GM19455 (cell line): ENCODE data around the gene C1orf105.
"Not testable (repeated sequence)": the region's sequence is repeated elsewhere in the genome, so short reads cannot be mapped to it uniquely, and the experiment has no call there.

ENCODE experiments used
- ATAC-seq: cut with Tn5 transposase; IDR thresholded peaks from one replicate; pipeline ENCODE4 v1.9.1; 2021; ENCODE audit not compliant: unreplicated experiment

The C1orf105 gene

GRCh38 chr1:172485626-172486025 lies 65.1 kb downstream of the C1orf105 start:
- ATAC-seq, result no peak

GRCh38 chr1:172486805-172487454 lies 66.4 kb downstream of the C1orf105 start:
- no peak for ATAC-seq

GRCh38 chr1:172487550-172487949 lies 67.1 kb downstream of the C1orf105 start:
- no peak for ATAC-seq

- ATAC-seq, result no peak
Measured at GRCh38 chr1:172488393-172488792, 67.9 kb downstream of the C1orf105 start.

GRCh38 chr1:172489847-172490246 lies 69.4 kb downstream of the C1orf105 start:
- ATAC-seq, result no peak

GRCh38 chr1:172492421-172492820 lies 71.9 kb downstream of the C1orf105 start:
- no peak for ATAC-seq

- no peak for ATAC-seq
Measured at GRCh38 chr1:172494166-172494565, 73.7 kb downstream of the C1orf105 start.

- not testable (repeated sequence) for ATAC-seq
Measured at GRCh38 chr1:172496127-172496526, 75.6 kb downstream of the C1orf105 start.

GRCh38 chr1:172496678-172497077 lies 76.2 kb downstream of the C1orf105 start:
- ATAC-seq, result no peak

- no peak for ATAC-seq
Measured at GRCh38 chr1:172497230-172497629, 76.7 kb downstream of the C1orf105 start.

- no peak for ATAC-seq
Measured at GRCh38 chr1:172498857-172499256, 78.4 kb downstream of the C1orf105 start.

GRCh38 chr1:172499636-172500141 lies 79.2 kb downstream of the C1orf105 start:
- ATAC-seq, result no peak

- no peak for ATAC-seq
Measured at GRCh38 chr1:172500207-172500606, 79.7 kb downstream of the C1orf105 start.

- ATAC-seq, result no peak
Measured at GRCh38 chr1:172507741-172508140, 87.3 kb downstream of the C1orf105 start.

- no peak for ATAC-seq
Measured at GRCh38 chr1:172510479-172510878, 90.0 kb downstream of the C1orf105 start.

GRCh38 chr1:172512591-172512990 lies 92.1 kb downstream of the C1orf105 start:
- ATAC-seq, result no peak

GRCh38 chr1:172513479-172513878 lies 93.0 kb downstream of the C1orf105 start:
- ATAC-seq, result no peak

- no peak for ATAC-seq
Measured at GRCh38 chr1:172514108-172514507, 93.6 kb downstream of the C1orf105 start.

GRCh38 chr1:172515436-172515835 lies 95.0 kb downstream of the C1orf105 start:
- ATAC-seq, result no peak

GRCh38 chr1:172515927-172516326 lies 95.4 kb downstream of the C1orf105 start:
- no peak for ATAC-seq

GRCh38 chr1:172517081-172517480 lies 96.6 kb downstream of the C1orf105 start:
- ATAC-seq, result no peak

- no peak for ATAC-seq
Measured at GRCh38 chr1:172517545-172517944, 97.1 kb downstream of the C1orf105 start.
